H1 (cell line): ENCODE results near the gene PDE3A. TPM values are rescaled to one million over a fixed set of nuclear protein-coding genes. Genes with fewer than 3 reads are reported as not detected.

Experiments
- CTCF ChIA-PET: fragments of 300-600 bp; sonication (Branson Sonifier 250); formaldehyde crosslinking; loops from one replicate; lab custom pipeline; 2021; ENCODE audit not compliant: partially characterized antibody; lab: Charles Lee
- POLR2A ChIA-PET: fragments of 300-600 bp; sonication (Branson Sonifier 250); formaldehyde crosslinking; loops from one replicate; lab custom pipeline; 2021; ENCODE audit warnings: inconsistent platforms; ENCODE audit not compliant: partially characterized antibody; lab: Charles Lee
- DNase-seq, 2 experiments: peaks; one replicate each; pipeline versions ENCODE4 v3.0.0 to v3.0.0-alpha.2; 2010 to 2022; ENCODE audit warnings: low spot score in 2 of 2, low read depth in 1 of 2, mixed read lengths in 1 of 2
- FAIRE-seq: peaks from 2 replicates; lab custom pipeline; 2011; peaks lifted over from hg19 to GRCh38; lab: Jason Lieb, UNC
- H2AFZ ChIP-seq: 2 replicates; pipeline ENCODE4 v1.8.1; 2012; ENCODE audit warnings: low read length, inconsistent platforms
- H2AK5ac ChIP-seq: 2 replicates; pipeline ENCODE4 v1.6.1; 2013; ENCODE audit warnings: low read depth, low read length
- H2BK120ac ChIP-seq: replicated peaks from 2 replicates; pipeline ENCODE3; 2013; ENCODE audit warnings: low read depth, low read length, inconsistent platforms
- H2BK12ac ChIP-seq: 2 replicates; pipeline ENCODE4 v1.6.1; 2013; ENCODE audit warnings: low read depth, low read length
- H2BK15ac ChIP-seq: 2 replicates; pipeline ENCODE4 v1.6.1; 2013; ENCODE audit warnings: low read length
- H2BK20ac ChIP-seq: 2 replicates; pipeline ENCODE4 v1.6.1; 2013; ENCODE audit warnings: low read length
- H2BK5ac ChIP-seq: 2 replicates; pipeline ENCODE4 v1.6.1; 2013; ENCODE audit warnings: low read depth, low read length
- H3K14ac ChIP-seq: 2 replicates; pipeline ENCODE4 v1.6.1; 2013; ENCODE audit warnings: inconsistent platforms; ENCODE audit not compliant: insufficient read length
- H3K18ac ChIP-seq: 2 replicates; pipeline ENCODE4 v1.6.1; 2013; ENCODE audit warnings: low read length; ENCODE audit errors: extremely low read depth
- H3K23ac ChIP-seq: 2 replicates; pipeline ENCODE4 v1.6.1; 2013; ENCODE audit warnings: inconsistent platforms; ENCODE audit not compliant: insufficient read length
- H3K23me2 ChIP-seq: 2 replicates; pipeline ENCODE4 v1.6.1; 2013; ENCODE audit warnings: low read depth, low read length
- H3K27ac ChIP-seq: 2 replicates; pipeline ENCODE4 v1.6.1; 2011; ENCODE audit warnings: low read depth, low read length, inconsistent platforms
- H3K27me3 ChIP-seq, 4 experiments: replicated peaks in 1 of 4; 1 replicate in 1 of 4; 2 replicates in 3 of 4; pipeline versions ENCODE4 v1.6.1 to v1.8.1; 2011 to 2013; ENCODE audit warnings: low read length in 3 of 4, mild to moderate bottlenecking in 3 of 4, inconsistent platforms in 2 of 4, mixed read lengths in 2 of 4, moderate library complexity in 1 of 4; ENCODE audit not compliant: control insufficient read depth in 3 of 4, insufficient read depth in 3 of 4; ENCODE audit errors: extremely low read depth in 1 of 4
- H3K36me3 ChIP-seq, 4 experiments: 2 replicates each; pipeline versions ENCODE4 v1.6.1 to v1.8.1; 2011 to 2013; ENCODE audit warnings: mild to moderate bottlenecking in 4 of 4, low read length in 3 of 4, moderate library complexity in 2 of 4, control low read depth in 1 of 4, inconsistent platforms in 1 of 4; ENCODE audit not compliant: insufficient read depth in 4 of 4, control insufficient read depth in 2 of 4
- H3K4ac ChIP-seq: replicated peaks from 2 replicates; pipeline ENCODE3; 2013; ENCODE audit warnings: low read length, low read depth, mixed read lengths, inconsistent platforms; ENCODE audit not compliant: insufficient read length
- H3K4me1 ChIP-seq, 4 experiments: replicated peaks in 1 of 4; 1 replicate in 1 of 4; 2 replicates in 3 of 4; pipeline versions ENCODE4 v1.6.1 to v1.8.1; 2011 to 2013; ENCODE audit warnings: low read length in 3 of 4, inconsistent platforms in 2 of 4, mixed read lengths in 1 of 4; ENCODE audit not compliant: insufficient read depth in 4 of 4, control insufficient read depth in 3 of 4
- H3K4me2 ChIP-seq, 2 experiments: 2 replicates each; pipeline versions ENCODE4 v1.6.1 to v1.8.1; 2011 to 2013; ENCODE audit warnings: low read depth in 2 of 2, low read length in 2 of 2, control low read depth in 1 of 2, inconsistent platforms in 1 of 2, mild to moderate bottlenecking in 1 of 2; ENCODE audit not compliant: insufficient read depth in 1 of 2
- H3K4me3 ChIP-seq, 4 experiments: fragments of 200-600, 300-600 bp in 1 of 4; sonication (generic), shearing (Covaris generic), sonication (Bioruptor Twin) in 1 of 4; 2 replicates each; pipeline versions ENCODE4 v1.5.1 to v1.8.1; 2011 to 2016; ENCODE audit warnings: low read length in 4 of 4, low read depth in 3 of 4, control low read depth in 2 of 4, inconsistent platforms in 2 of 4, mild to moderate bottlenecking in 2 of 4, mixed read lengths in 1 of 4, moderate library complexity in 1 of 4; ENCODE audit not compliant: insufficient read depth in 2 of 4; ENCODE audit errors: extremely low read depth in 1 of 4
- H3K56ac ChIP-seq: replicated peaks from 2 replicates; pipeline ENCODE3; 2013; ENCODE audit warnings: low read depth, mild to moderate bottlenecking, mixed read lengths, low read length, inconsistent platforms; ENCODE audit not compliant: insufficient read length
- H3K79me1 ChIP-seq: 2 replicates; pipeline ENCODE4 v1.6.1; 2013; ENCODE audit warnings: low read depth, low read length, control low read depth
- H3K79me2 ChIP-seq, 2 experiments: 2 replicates each; pipeline versions ENCODE4 v1.6.1 to v1.8.1; 2012 to 2013; ENCODE audit warnings: low read length in 2 of 2, mild to moderate bottlenecking in 2 of 2, inconsistent platforms in 1 of 2; ENCODE audit not compliant: insufficient read depth in 2 of 2, control insufficient read depth in 1 of 2
- H3K9ac ChIP-seq, 4 experiments: replicated peaks in 1 of 4; 1 replicate in 1 of 4; 2 replicates in 3 of 4; pipeline versions ENCODE4 v1.6.1 to v1.8.1; 2011 to 2013; ENCODE audit warnings: low read depth in 3 of 4, low read length in 3 of 4, control low read depth in 2 of 4, mild to moderate bottlenecking in 2 of 4, moderate library complexity in 2 of 4, inconsistent platforms in 1 of 4; ENCODE audit errors: extremely low read depth in 1 of 4
- H3K9me3 ChIP-seq, 2 experiments: 2 replicates each; pipeline versions ENCODE4 v1.6.1 to v1.8.1; 2012 to 2013; ENCODE audit warnings: mild to moderate bottlenecking in 2 of 2, moderate library complexity in 2 of 2, control low read depth in 1 of 2, inconsistent platforms in 1 of 2, low read depth in 1 of 2, low read length in 1 of 2, mixed read lengths in 1 of 2; ENCODE audit not compliant: insufficient read depth in 2 of 2
- H4K20me1 ChIP-seq, 2 experiments: replicated peaks in 1 of 2; 2 replicates each; pipeline versions ENCODE3 to v1.8.1; 2011 to 2013; ENCODE audit warnings: inconsistent platforms in 2 of 2, low read length in 2 of 2, mild to moderate bottlenecking in 1 of 2; ENCODE audit not compliant: insufficient read depth in 2 of 2, control insufficient read depth in 1 of 2
- H4K5ac ChIP-seq: 2 replicates; pipeline ENCODE4 v1.6.1; 2013; ENCODE audit warnings: low read length, low read depth, mixed read lengths, inconsistent platforms; ENCODE audit not compliant: insufficient read length
- H4K8ac ChIP-seq: 2 replicates; pipeline ENCODE4 v1.8.0; 2013; ENCODE audit warnings: mild to moderate bottlenecking, moderate library complexity, low read length, inconsistent platforms; ENCODE audit not compliant: insufficient read depth; ENCODE audit errors: extremely low read depth
- H4K91ac ChIP-seq: replicated peaks from 2 replicates; pipeline ENCODE3; 2013; ENCODE audit warnings: low read length, mixed read lengths, inconsistent platforms; ENCODE audit not compliant: insufficient read length
- CBX8 ChIP-seq: fragments of 300-800, 300-1000 bp; sonication (generic); IDR thresholded peaks from 2 replicates; pipeline ENCODE4 v1.7.1; 2016; ENCODE audit warnings: low read depth, low read length, borderline replicate concordance
- CTCF ChIP-seq, 3 experiments: IDR thresholded peaks; 1 replicate in 2 of 3; 2 replicates in 1 of 3; pipeline versions ENCODE4 v1.5.1 to v1.6.1; 2011; ENCODE audit warnings: low read length in 3 of 3, mild to moderate bottlenecking in 3 of 3, inconsistent platforms in 2 of 3, low read depth in 1 of 3, moderate library complexity in 1 of 3; ENCODE audit not compliant: insufficient read depth in 1 of 3; ENCODE audit errors: control extremely low read depth in 1 of 3
- MAX ChIP-seq: IDR thresholded peaks from 2 replicates; pipeline ENCODE4 v1.6.1; 2012; ENCODE audit warnings: inconsistent platforms
- RAD21 ChIP-seq, 2 experiments: IDR thresholded peaks in 1 of 2; conservative IDR thresholded peaks in 1 of 2; 2 replicates each; pipeline ENCODE4 v1.6.1; 2011; ENCODE audit warnings: low read depth in 2 of 2, low read length in 2 of 2, improper control_type of control experiment in 1 of 2, inconsistent platforms in 1 of 2, mild to moderate bottlenecking in 1 of 2, moderate library complexity in 1 of 2
- WGBS, 2 experiments: shearing (Covaris generic) in 1 of 2; methylation state at CpG; one replicate each; pipeline versions ENCODE4 v1.1.6 to v1.1.7; 2013 to 2015; ENCODE audit warnings: low lambda C conversion rate in 2 of 2, mixed read lengths in 2 of 2, inconsistent platforms in 1 of 2, low coverage in 1 of 2, missing lambda C conversion rate in 1 of 2; ENCODE audit not compliant: insufficient replicate concordance in 2 of 2, insufficient coverage in 1 of 2, insufficient read length in 1 of 2; ENCODE audit errors: extremely low coverage in 1 of 2, missing lambda C conversion rate in 1 of 2; 5-methylcytosine and 5-hydroxymethylcytosine counted together
- polyA plus RNA-seq, 7 experiments: library from polyadenylated mRNA; depleted of rRNA in 3 of 7; stranded (reverse) in 5 of 7; unstranded in 2 of 7; fragments of >200 nt in 5 of 7; fragments of 200-250 nt in 2 of 7; gene quantifications; 1 replicate in 5 of 7; 2 replicates in 1 of 7; 4 replicates in 1 of 7; pipeline versions ENCODE4 v1.2.1 to v1.2.3, GENCODE V29; 2011 to 2013; ENCODE audit warnings: missing spikeins in 2 of 7, mixed read lengths in 2 of 7
- total RNA-seq: library from RNA; stranded (reverse); fragmentation: NEBNext Ultra II Directional; extraction: Animal tissue kit (Norgen Biotek cat#: 25700); gene quantifications from 2 replicates; pipeline ENCODE4 v1.2.1, GENCODE V29; 2021

The PDE3A gene
- total and polyA plus RNA-seq, 2 of the 8 experiments (the other 6 are each of a cell fraction or from before 2014, with no cell fraction given): 1.4 to 3.4 TPM

GRCh38 chr12:20383612-20384011 lies 15.3 kb downstream of the PDE3A start:
- Histone ChIP-seq H3K79me1 (no peaks in the 10 kb centered on the region), H3K36me3 (no peaks in the 10 kb centered on the region), H3K23ac (no peak overlapping the region), H3K4ac (no peak overlapping the region), H3K27me3 (no peaks in the 10 kb centered on the region), H3K18ac (no peak overlapping the region), H2BK12ac (no peak overlapping the region), H4K5ac (no peak overlapping the region), H2BK5ac (no peak overlapping the region), H2BK15ac (no peak overlapping the region), H2AK5ac (no peak overlapping the region), H2AFZ (no peak overlapping the region), H3K56ac (no peak overlapping the region), H2BK20ac (no peak overlapping the region), H4K20me1 (no peaks in the 10 kb centered on the region), H4K91ac (no peak overlapping the region), H3K4me1 (no peaks in the 10 kb centered on the region), H4K8ac (no peak overlapping the region), H3K4me3 (no peak overlapping the region), H3K4me2 (no peak overlapping the region), H3K27ac (no peak overlapping the region), H3K9ac (no peak overlapping the region), H3K23me2 (no peaks in the 10 kb centered on the region), H3K79me2 (no peaks in the 10 kb centered on the region), H3K14ac (no peak overlapping the region), H3K9me3 (peaks cover 0 to 4% of the 10 kb centered on the region in 2 experiments; a peak in 1 of 4 replicates), H2BK120ac (no peak overlapping the region)
- CTCF ChIA-PET: interaction anchor here (1.4 kb wide), 1 partner anchor 172 kb away, joined by 3 read pairs; no protein-coding TSS in a partner anchor
- peak; percentile 13 for FAIRE-seq
- no peak for DNase-seq
- POLR2A ChIA-PET: no interaction called here
- TF ChIP-seq CTCF (IDR thresholded peaks at IDR 0.05; ENCODE audit: control extremely low read depth in 1 of 3, insufficient read depth in 1 of 3, low read depth in 1 of 3, low read length in 3 of 3) (peak in 2 of 3 experiments; percentile 31 to 44; a peak in 2 of 4 replicates), MAX (no peak), RAD21 (IDR thresholded peaks at IDR 0.05 in 1 of 2, conservative IDR thresholded peaks at IDR 0.05 in 1 of 2; ENCODE audit: low read depth in 2 of 2, low read length in 2 of 2) (peak; percentile 46 to 57), CBX8 (no peak)
- 83% methylated on average over 2 of the region's 2 CpGs; no CpG with 5 or more reads in 1 of the 2 experiments for WGBS, 2 experiments
